D721Med (cell line): ENCODE results near the gene TSPO.
A peak's percentile ranks its signal among the peaks of the same experiment; 100 is the strongest.

ENCODE experiments used
- DNase-seq: peaks from one replicate; pipeline ENCODE4 v3.0.0; 2011; ENCODE audit warnings: low spot score; ENCODE audit not compliant: insufficient read length
- FAIRE-seq: peaks from 2 replicates; lab custom pipeline; 2011; peaks lifted over from hg19 to GRCh38; lab: Jason Lieb, UNC
- TF ChIP-seq, protein P1 (sequence below): IDR thresholded peaks from 2 replicates; pipeline ENCODE4 v1.5.1; 2012; ENCODE audit warnings: mild to moderate bottlenecking, control low read depth; ENCODE audit not compliant: insufficient read depth; ENCODE audit errors: missing control alignments

TSPO gene

GRCh38 chr22:43187171-43188099, 36.1 kb downstream of the TSPO start:
- peak; percentile 66 for DNase-seq

DNA sequence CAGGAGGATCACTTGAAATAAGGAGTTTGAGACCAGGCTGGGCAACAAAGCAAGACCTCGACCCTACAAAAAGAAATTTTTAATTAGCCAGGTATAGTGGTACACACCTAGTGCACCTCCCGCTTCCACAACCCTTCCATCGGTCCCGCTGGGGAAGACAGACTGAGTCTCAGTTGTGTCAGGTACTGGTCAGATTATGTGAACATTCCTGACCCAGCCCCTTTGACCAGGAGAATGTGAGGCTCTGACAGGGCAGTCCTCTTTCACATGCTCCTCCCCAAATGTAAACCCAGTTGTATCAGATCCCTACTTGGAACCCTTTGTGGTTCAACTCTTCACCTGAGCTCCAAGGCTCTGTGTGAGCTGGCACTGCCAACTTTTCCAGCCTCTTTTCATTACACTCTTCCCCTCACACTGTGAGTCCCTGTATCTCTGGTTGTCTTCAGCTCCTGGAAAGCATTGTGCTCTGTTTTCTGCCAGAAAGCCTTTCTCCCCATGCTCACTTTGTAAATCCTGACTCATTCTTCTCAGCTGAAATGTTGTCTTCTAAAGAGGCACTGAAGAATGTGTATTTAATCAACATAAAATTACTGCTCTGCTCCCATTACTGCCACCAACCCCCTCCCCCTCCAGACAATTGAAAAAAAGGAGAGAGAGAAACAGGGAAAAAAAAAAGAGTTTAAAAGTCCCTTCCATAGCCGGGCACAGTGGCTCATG, 37.6 kb downstream of the TSPO start:
- FAIRE-seq (no peak), DNase-seq (no peak)
- TF ChIP-seq, protein P1, sequence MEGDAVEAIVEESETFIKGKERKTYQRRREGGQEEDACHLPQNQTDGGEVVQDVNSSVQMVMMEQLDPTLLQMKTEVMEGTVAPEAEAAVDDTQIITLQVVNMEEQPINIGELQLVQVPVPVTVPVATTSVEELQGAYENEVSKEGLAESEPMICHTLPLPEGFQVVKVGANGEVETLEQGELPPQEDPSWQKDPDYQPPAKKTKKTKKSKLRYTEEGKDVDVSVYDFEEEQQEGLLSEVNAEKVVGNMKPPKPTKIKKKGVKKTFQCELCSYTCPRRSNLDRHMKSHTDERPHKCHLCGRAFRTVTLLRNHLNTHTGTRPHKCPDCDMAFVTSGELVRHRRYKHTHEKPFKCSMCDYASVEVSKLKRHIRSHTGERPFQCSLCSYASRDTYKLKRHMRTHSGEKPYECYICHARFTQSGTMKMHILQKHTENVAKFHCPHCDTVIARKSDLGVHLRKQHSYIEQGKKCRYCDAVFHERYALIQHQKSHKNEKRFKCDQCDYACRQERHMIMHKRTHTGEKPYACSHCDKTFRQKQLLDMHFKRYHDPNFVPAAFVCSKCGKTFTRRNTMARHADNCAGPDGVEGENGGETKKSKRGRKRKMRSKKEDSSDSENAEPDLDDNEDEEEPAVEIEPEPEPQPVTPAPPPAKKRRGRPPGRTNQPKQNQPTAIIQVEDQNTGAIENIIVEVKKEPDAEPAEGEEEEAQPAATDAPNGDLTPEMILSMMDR, result no peak

More at GRCh38 chr22:43187171-43188099, 36.1 kb downstream of the TSPO start:
- no peak for FAIRE-seq
- TF ChIP-seq, protein P1, result peak; percentile 43

- DNase-seq, result no peak
- FAIRE-seq, result no peak
- TF ChIP-seq, protein P1, result no peak
These were observed 40.5 kb downstream of the TSPO start for GRCh38 chr22:43191831-43192230.

DNA sequence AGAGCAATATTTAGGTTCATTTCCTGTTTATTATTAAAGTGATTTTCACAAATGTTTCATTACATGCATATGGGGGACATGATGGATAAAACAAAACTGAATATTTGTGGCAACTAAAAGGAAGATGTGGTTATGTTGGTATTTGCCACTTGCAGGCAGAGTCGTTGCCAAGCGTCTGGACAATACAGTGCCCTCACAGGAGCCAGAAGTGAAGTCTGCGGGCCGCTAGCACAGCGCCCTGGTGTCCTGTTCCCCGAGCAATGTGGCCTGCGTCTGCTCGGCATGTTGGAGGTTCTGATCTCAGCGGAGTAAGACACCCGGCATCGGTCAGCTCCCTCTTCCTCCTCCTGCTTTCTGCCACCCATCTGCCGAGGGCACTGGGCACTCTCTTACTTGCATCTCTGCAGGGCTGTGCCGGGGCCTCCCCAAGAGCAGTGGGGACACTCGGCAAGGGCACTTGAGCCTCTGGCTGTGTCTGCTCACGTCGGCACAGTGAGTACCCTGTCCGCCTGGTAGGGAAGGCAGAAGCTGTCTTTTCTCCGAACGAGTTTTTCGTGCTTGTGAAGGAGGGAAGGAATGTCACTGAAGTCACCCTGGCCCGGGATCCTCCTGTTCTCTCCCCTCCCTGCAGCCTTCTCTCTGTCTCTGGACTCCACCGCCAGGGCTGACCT, 46.0 kb downstream of the TSPO start:
- FAIRE-seq (no peak), DNase-seq (no peak)

DNA sequence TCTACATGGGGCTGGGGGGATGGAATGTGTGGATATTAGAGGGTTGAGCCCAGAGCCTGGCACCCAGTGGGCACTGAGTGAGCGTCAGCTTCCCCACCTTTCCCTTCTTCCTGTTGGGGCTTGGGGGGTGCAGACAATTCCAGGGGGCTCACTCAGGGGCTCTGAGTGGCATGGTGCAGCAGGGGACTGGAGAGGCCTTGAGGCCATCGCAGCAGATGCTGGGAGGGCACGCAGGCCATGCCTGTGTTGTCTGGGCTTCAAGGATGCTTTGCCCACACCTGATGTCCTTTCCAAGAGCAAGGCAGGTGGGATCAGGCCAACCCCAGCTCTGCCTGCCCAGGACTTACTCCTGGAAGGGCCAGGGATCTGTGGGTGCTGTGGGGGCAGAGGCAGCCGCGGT, 46.8 kb downstream of the TSPO start:
- TF ChIP-seq, protein P1, result no peak
- no peak for DNase-seq
- FAIRE-seq, result no peak

More for the DNA sequence above, 46.0 kb downstream of the TSPO start:
- TF ChIP-seq, protein P1, result no peak

DNA sequence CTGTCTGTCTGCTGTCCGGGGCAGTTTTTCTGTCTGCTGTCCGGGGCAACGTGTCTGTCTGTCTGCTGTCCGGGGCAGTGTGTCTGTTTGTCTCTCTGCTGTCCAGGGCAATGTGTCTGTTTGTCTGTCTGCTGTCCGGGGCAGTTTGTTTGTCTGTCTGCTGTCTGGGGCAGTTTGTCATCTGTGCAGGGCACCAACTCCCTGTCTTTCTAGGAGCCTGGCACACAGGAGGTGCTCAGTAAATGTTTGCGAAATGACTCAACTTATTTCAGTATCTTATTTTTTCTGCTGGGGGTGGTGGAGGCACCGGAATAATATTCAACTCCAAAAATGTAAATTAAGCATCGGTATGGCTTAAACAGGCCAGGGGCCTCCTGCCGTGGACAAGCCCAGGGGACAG, 47.6 kb downstream of the TSPO start:
- FAIRE-seq (no peak), DNase-seq (no peak)
- TF ChIP-seq, protein P1, result no peak
